ENCODE data around the gene CMPK2.

- TF ChIP-seq EZH2 (IDR thresholded peaks at IDR 0.05; ENCODE audit: borderline replicate concordance) (no peak), EZH2phosphoT487 (IDR thresholded peaks at IDR 0.05; ENCODE audit: low read depth, severe bottlenecking, unreplicated experiment) (no peak)
Observed at GRCh38 chr2:6913415-6914157, 47.9 kb upstream of the CMPK2 start.
